ENCODE results near the gene JAKMIP1. TPM values are rescaled to one million over a fixed set of nuclear protein-coding genes. Genes with fewer than 3 reads are reported as not detected.
"Not testable (repeated sequence)": the region's sequence is repeated elsewhere in the genome, so short reads cannot be mapped to it uniquely, and the experiment has no call there.

Gene JAKMIP1
- polyA plus RNA-seq, 1 donor from 2014 or later: 15.3 TPM

DNA sequence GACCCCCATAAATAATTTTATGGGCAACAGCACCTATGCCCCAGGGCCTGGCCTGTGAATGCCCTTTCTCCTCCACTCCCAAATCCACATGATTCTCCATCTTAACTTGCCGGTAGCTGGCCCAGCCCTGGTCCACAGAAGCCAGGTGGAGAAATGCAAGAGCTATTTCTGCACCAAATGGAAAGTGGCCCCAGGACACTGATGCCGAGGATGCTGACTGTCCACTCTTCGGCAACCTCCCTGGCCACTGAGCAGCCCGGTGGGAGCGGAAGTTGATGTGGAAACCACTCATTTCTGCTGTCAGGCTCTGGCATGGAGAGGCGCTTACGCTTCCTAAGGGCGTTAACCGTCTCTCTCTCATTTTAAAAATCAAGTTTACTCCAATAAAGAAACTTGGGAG is 58.8 kb downstream of the JAKMIP1 start:
- H3K27me3 ChIP-seq (ENCODE audit: insufficient read depth, low read depth, low read length): no peaks in the 10 kb centered on the region
- H3K27ac ChIP-seq (ENCODE audit: low read length): no peak overlapping the region
- H3K9ac ChIP-seq (ENCODE audit: low read length): no peak overlapping the region
- no peaks in the 10 kb centered on the region for H3K79me2 ChIP-seq (replicated peaks; ENCODE audit: insufficient read depth, low read length)
- H3F3A ChIP-seq (ENCODE audit: insufficient read depth, low read length, poor library complexity, severe bottlenecking): no peaks in the 10 kb centered on the region
- H2AFZ ChIP-seq (ENCODE audit: low read depth, low read length): no peak overlapping the region
- H4K20me1 ChIP-seq (ENCODE audit: insufficient read depth): no peaks in the 10 kb centered on the region
- H3K9me3 ChIP-seq (ENCODE audit: low read length): peaks cover 3% of the 10 kb centered on the region
- no peaks in the 10 kb centered on the region for H3K36me3 ChIP-seq (ENCODE audit: insufficient read depth, low read length)
- H3K9me2 ChIP-seq (ENCODE audit: insufficient read depth, low read length): no peaks in the 10 kb centered on the region
- H3K4me3 ChIP-seq (ENCODE audit: low read length): no peak overlapping the region
- TF ChIP-seq RAD21 (conservative IDR thresholded peaks at IDR 0.05) (no peak), POLR2AphosphoS5 (IDR thresholded peaks at IDR 0.05) (no peak), EZH2 (IDR thresholded peaks at IDR 0.05; ENCODE audit: borderline replicate concordance, insufficient read depth, low read length, poor library complexity, severe bottlenecking) (no peak), TAF1 (IDR thresholded peaks at IDR 0.05; ENCODE audit: low read depth) (no peak), EP300 (conservative IDR thresholded peaks at IDR 0.05; ENCODE audit: poor library complexity, severe bottlenecking) (no peak), MXI1 (conservative IDR thresholded peaks at IDR 0.05; ENCODE audit: poor library complexity, severe bottlenecking) (no peak), SMC3 (conservative IDR thresholded peaks at IDR 0.05; ENCODE audit: poor library complexity) (no peak)
- TF ChIP-seq, protein P1, sequence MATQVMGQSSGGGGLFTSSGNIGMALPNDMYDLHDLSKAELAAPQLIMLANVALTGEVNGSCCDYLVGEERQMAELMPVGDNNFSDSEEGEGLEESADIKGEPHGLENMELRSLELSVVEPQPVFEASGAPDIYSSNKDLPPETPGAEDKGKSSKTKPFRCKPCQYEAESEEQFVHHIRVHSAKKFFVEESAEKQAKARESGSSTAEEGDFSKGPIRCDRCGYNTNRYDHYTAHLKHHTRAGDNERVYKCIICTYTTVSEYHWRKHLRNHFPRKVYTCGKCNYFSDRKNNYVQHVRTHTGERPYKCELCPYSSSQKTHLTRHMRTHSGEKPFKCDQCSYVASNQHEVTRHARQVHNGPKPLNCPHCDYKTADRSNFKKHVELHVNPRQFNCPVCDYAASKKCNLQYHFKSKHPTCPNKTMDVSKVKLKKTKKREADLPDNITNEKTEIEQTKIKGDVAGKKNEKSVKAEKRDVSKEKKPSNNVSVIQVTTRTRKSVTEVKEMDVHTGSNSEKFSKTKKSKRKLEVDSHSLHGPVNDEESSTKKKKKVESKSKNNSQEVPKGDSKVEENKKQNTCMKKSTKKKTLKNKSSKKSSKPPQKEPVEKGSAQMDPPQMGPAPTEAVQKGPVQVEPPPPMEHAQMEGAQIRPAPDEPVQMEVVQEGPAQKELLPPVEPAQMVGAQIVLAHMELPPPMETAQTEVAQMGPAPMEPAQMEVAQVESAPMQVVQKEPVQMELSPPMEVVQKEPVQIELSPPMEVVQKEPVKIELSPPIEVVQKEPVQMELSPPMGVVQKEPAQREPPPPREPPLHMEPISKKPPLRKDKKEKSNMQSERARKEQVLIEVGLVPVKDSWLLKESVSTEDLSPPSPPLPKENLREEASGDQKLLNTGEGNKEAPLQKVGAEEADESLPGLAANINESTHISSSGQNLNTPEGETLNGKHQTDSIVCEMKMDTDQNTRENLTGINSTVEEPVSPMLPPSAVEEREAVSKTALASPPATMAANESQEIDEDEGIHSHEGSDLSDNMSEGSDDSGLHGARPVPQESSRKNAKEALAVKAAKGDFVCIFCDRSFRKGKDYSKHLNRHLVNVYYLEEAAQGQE (IDR thresholded peaks at IDR 0.05; ENCODE audit: borderline replicate concordance): no peak
- TF ChIP-seq, protein P2, sequence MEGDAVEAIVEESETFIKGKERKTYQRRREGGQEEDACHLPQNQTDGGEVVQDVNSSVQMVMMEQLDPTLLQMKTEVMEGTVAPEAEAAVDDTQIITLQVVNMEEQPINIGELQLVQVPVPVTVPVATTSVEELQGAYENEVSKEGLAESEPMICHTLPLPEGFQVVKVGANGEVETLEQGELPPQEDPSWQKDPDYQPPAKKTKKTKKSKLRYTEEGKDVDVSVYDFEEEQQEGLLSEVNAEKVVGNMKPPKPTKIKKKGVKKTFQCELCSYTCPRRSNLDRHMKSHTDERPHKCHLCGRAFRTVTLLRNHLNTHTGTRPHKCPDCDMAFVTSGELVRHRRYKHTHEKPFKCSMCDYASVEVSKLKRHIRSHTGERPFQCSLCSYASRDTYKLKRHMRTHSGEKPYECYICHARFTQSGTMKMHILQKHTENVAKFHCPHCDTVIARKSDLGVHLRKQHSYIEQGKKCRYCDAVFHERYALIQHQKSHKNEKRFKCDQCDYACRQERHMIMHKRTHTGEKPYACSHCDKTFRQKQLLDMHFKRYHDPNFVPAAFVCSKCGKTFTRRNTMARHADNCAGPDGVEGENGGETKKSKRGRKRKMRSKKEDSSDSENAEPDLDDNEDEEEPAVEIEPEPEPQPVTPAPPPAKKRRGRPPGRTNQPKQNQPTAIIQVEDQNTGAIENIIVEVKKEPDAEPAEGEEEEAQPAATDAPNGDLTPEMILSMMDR (IDR thresholded peaks at IDR 0.05; ENCODE audit: poor library complexity, severe bottlenecking): no peak
- H3K4me2 ChIP-seq (ENCODE audit: low read length): no peak overlapping the region

DNA sequence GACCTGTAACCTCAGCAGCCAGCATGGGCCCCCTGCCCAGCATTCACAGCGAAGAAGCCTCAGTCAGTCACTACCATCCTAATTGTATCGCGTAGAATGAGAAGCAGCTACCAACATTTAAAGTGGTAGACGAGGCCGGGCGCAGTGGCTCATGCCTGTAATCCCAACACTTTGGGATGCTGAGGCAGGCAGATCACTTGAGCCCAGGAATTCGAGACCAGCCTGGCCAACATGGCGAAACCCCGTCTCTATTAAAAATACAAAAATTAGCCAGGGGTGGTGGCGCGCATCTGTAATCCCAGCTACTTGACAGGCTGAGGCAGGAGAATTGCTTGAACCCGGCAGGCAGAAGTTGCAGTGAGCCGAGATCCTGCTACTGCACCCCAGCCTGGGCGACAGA is 59.3 kb downstream of the JAKMIP1 start:
- not testable (repeated sequence) for H3K9me2 ChIP-seq (ENCODE audit: insufficient read depth, low read length); H3K79me2 ChIP-seq (replicated peaks; ENCODE audit: insufficient read depth, low read length); H3K36me3 ChIP-seq (ENCODE audit: insufficient read depth, low read length); H3K9ac ChIP-seq (ENCODE audit: low read length); H2AFZ ChIP-seq (ENCODE audit: low read depth, low read length); H3K4me3 ChIP-seq (ENCODE audit: low read length); H4K20me1 ChIP-seq (ENCODE audit: insufficient read depth); H3K27me3 ChIP-seq (ENCODE audit: insufficient read depth, low read depth, low read length); H3F3A ChIP-seq (ENCODE audit: insufficient read depth, low read length, poor library complexity, severe bottlenecking); H3K9me3 ChIP-seq (ENCODE audit: low read length); H3K4me2 ChIP-seq (ENCODE audit: low read length); H3K27ac ChIP-seq (ENCODE audit: low read length)

DNA sequence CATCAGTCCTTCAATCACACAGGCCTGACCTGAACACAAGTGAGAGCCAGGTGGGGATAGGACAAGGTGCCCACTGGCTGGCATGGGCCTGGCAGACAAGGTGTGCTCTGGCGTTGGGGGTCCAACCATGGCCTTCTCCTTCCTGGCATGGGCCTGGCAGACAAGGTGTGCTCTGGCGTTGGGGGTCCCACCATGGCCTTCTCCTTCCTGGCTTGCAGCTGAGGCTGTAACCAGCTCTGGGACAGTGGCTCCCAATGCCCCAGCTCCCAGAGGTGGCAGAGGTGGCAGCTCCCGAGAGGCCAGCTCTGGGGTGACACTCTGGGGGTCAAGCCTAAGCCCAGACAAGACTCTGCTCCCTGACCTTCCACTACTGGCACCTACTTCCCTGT is 62.6 kb downstream of the JAKMIP1 start:
- Histone ChIP-seq H3K9me2 (ENCODE audit: insufficient read depth, low read length) (no peaks in the 10 kb centered on the region), H3K79me2 (replicated peaks; ENCODE audit: insufficient read depth, low read length) (no peaks in the 10 kb centered on the region), H3K27me3 (ENCODE audit: insufficient read depth, low read depth, low read length) (no peaks in the 10 kb centered on the region), H3K27ac (ENCODE audit: low read length) (no peak overlapping the region), H3K4me3 (ENCODE audit: low read length) (no peak overlapping the region), H2AFZ (ENCODE audit: low read depth, low read length) (no peak overlapping the region), H3K9me3 (ENCODE audit: low read length) (no peaks in the 10 kb centered on the region), H3K36me3 (ENCODE audit: insufficient read depth, low read length) (no peaks in the 10 kb centered on the region), H3K9ac (ENCODE audit: low read length) (no peak overlapping the region), H4K20me1 (ENCODE audit: insufficient read depth) (no peaks in the 10 kb centered on the region), H3F3A (ENCODE audit: insufficient read depth, low read length, poor library complexity, severe bottlenecking) (no peaks in the 10 kb centered on the region), H3K4me2 (ENCODE audit: low read length) (no peak overlapping the region)
- TF ChIP-seq, protein P1 (IDR thresholded peaks at IDR 0.05; ENCODE audit: borderline replicate concordance): no peak
- TF ChIP-seq, protein P2 (IDR thresholded peaks at IDR 0.05; ENCODE audit: poor library complexity, severe bottlenecking): no peak
- TF ChIP-seq EZH2 (IDR thresholded peaks at IDR 0.05; ENCODE audit: borderline replicate concordance, insufficient read depth, low read length, poor library complexity, severe bottlenecking) (no peak), MXI1 (conservative IDR thresholded peaks at IDR 0.05; ENCODE audit: poor library complexity, severe bottlenecking) (no peak), EP300 (conservative IDR thresholded peaks at IDR 0.05; ENCODE audit: poor library complexity, severe bottlenecking) (no peak), TAF1 (IDR thresholded peaks at IDR 0.05; ENCODE audit: low read depth) (no peak), RAD21 (conservative IDR thresholded peaks at IDR 0.05) (no peak), POLR2AphosphoS5 (IDR thresholded peaks at IDR 0.05) (no peak), SMC3 (conservative IDR thresholded peaks at IDR 0.05; ENCODE audit: poor library complexity) (no peak)

Measured in neural cell (in vitro differentiated cells).